COLO668 (cell line): ENCODE results near the gene CILP.

ENCODE experiments used
- DNase-seq: peaks from one replicate; lab custom pipeline; 2025; ENCODE audit not compliant: unreplicated experiment; lab: John Stamatoyannopoulos, UW

CILP gene

GRCh38 chr15:65163041-65163440, 48.2 kb downstream of the CILP start:
- DNase-seq = no peak

- DNase-seq = no peak
Observed at GRCh38 chr15:65156692-65157091, 54.6 kb downstream of the CILP start.

GRCh38 chr15:65154720-65155119, 56.6 kb downstream of the CILP start:
- DNase-seq = no peak

DNA sequence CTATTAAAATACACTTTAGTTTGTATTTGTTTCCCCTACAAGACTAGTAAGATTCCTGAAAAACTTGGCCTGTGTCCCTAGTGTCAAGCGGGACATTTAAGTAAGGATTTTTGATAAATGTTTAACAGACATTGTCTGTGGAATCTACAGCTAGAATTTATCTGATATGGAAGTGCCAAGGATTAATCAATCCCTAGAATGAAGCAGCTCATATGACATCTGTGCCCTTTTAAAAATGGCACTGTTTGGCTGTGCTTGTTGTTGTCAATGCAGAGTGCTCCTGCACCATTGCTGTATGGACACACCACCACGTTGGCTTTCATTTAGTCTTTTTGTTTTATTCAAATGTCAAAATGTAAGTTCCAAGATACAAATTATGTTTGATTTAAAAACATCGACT, 63.4 kb downstream of the CILP start:
- DNase-seq = no peak

GRCh38 chr15:65146438-65146837, 64.8 kb downstream of the CILP start:
- no peak for DNase-seq
